Left ventricle myocardium inferior (tissue), 1 donor: ENCODE results near the gene BRWD1. TPM values are rescaled to one million over a fixed set of nuclear protein-coding genes. Genes with fewer than 3 reads are reported as not detected.

ENCODE experiments used
- DNase-seq: peaks from one replicate; pipeline ENCODE4 v3.0.0-alpha.2; 2020
- H3K27ac ChIP-seq: fragments of 200-600 bp; replicated peaks from 2 replicates; pipeline ENCODE4 v1.8.0; 2021
- H3K27me3 ChIP-seq: fragments of 200-600 bp; 2 replicates; pipeline ENCODE4 v1.8.0; 2021; ENCODE audit warnings: low read depth
- H3K36me3 ChIP-seq: fragments of 200-600 bp; 2 replicates; pipeline ENCODE4 v1.8.0; 2021
- H3K4me1 ChIP-seq: fragments of 200-600 bp; 2 replicates; pipeline ENCODE4 v1.8.0; 2021
- H3K4me3 ChIP-seq: fragments of 200-600 bp; 2 replicates; pipeline ENCODE4 v1.8.0; 2021; ENCODE audit warnings: mild to moderate bottlenecking, moderate library complexity
- H3K9me3 ChIP-seq: fragments of 200-600 bp; replicated peaks from 2 replicates; pipeline ENCODE4 v1.8.0; 2021
- CTCF ChIP-seq: fragments of 200-600 bp; IDR thresholded peaks from 2 replicates; pipeline ENCODE4 v1.8.0; 2021; ENCODE audit warnings: antibody characterized with exemption, mild to moderate bottlenecking, borderline replicate concordance
- intact Hi-C: fragments of 100-400 bp; cut with micrococcal nuclease; formaldehyde crosslinking; loops from one replicate; pipeline ENCODE4 v1.11.0; 2022
- total RNA-seq: library from RNA; stranded (reverse); fragmentation: NEBNext Ultra II Directional; extraction: Animal tissue kit (Norgen Biotek cat#: 25700); gene quantifications from one replicate; pipeline ENCODE4 v1.2.1, GENCODE V29; 2021
- donor health status: DM: no; HTN: yes; CAD: no; lungs with severe emphysema.

BRWD1 gene
- total RNA-seq, 1 donor from 2014 or later, result 34.9 TPM

DNA sequence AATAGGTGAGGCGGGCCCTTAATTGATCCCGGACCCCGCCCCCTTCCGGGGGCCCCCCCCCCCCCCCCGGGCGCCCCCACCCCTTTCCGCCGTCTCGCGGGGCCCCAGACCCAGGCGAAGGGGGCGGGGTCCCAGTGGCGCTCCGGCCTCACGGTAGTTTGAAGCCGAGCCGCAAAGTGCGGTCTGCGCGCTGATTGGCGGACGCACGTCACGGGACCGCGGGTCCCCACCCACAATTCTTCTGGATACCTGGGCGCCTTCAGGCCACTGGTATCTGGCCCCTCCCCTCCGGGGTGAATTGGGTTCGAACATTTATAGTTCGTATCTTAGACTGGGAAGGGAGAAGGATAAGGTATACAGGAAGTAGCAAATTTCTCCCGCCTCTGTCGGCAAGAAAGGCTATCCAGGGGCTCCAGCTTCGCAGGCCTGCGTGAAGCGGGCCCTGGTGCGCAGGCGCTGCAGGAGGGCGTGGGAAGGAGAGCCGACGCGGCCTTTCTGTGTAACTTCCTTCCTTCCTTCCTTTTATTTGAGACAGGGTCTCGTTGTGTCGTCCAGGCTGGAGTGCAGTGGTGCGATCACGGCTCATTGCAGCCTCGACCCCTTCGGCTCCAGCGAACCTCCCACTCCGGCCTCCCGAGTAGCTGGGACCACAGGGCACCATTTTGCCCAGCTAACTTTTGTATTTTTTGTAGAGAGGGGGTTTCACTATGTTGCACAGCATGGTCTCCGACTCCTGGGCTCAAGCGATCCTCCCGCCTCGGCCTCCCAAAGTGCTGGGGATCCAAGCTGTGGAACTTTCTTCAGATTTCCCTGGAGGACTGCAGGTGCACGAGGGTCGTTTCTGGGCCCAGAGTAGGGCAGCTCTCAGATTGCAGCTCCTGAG is 36.0 kb upstream of the BRWD1 start:
- no peak for TF ChIP-seq CTCF
- DNase-seq, result peak; percentile 96
- H3K9me3 ChIP-seq, result peaks cover 7% of the 10 kb centered on the region
- H3K36me3 ChIP-seq, result peaks cover 3% of the 10 kb centered on the region
- H3K27ac ChIP-seq, result peak overlapping the region; percentile 97
- intact Hi-C loops, result no loop called here
- H3K27me3 ChIP-seq, result no peaks in the 10 kb centered on the region
- H3K4me1 ChIP-seq, result peaks cover 49% of the 10 kb centered on the region
- peak overlapping the region; percentile 93 for H3K4me3 ChIP-seq

GRCh38 chr21:39348355-39349210 is 35.2 kb upstream of the BRWD1 start, which contains the start of gene HMGN1:
Gene HMGN1 (minus strand): TSS chr21:39349088. CDS start chr21:39348917, 171 bp downstream.
- peak; percentile 81 for DNase-seq
- Histone ChIP-seq H3K4me1 (peaks cover 53% of the 10 kb centered on the region), H3K36me3 (peaks cover 10% of the 10 kb centered on the region), H3K27ac (peak within 1 kb of the TSS; percentile 97), H3K9me3 (peaks cover 7% of the 10 kb centered on the region), H3K4me3 (peak within 1 kb of the TSS; percentile 93), H3K27me3 (no peaks in the 10 kb centered on the region)
- TF ChIP-seq CTCF, result no peak
- intact Hi-C loops, result no loop called here

- TF ChIP-seq CTCF, result no peak
- Histone ChIP-seq H3K4me1 (peaks cover 57% of the 10 kb centered on the region), H3K4me3 (peak overlapping the region; percentile 93), H3K27me3 (no peaks in the 10 kb centered on the region), H3K27ac (peak overlapping the region; percentile 97), H3K9me3 (peaks cover 1% of the 10 kb centered on the region), H3K36me3 (peaks cover 16% of the 10 kb centered on the region)
- intact Hi-C loops, result no loop called here
- DNase-seq, result no peak
These were observed 34.6 kb upstream of the BRWD1 start for GRCh38 chr21:39348040-39348354.

- no peaks in the 10 kb centered on the region for H3K27me3 ChIP-seq
- H3K4me1 ChIP-seq, result peaks cover 57% of the 10 kb centered on the region
- H3K9me3 ChIP-seq, result no peaks in the 10 kb centered on the region
- H3K4me3 ChIP-seq, result peak overlapping the region; percentile 93
- DNase-seq, result no peak
- peak overlapping the region; percentile 97 for H3K27ac ChIP-seq
- no peak for TF ChIP-seq CTCF
- H3K36me3 ChIP-seq, result peaks cover 17% of the 10 kb centered on the region
- intact Hi-C loops, result no loop called here
These were observed 34.1 kb upstream of the BRWD1 start for GRCh38 chr21:39347537-39347936.

GRCh38 chr21:39346671-39347331 is 33.4 kb upstream of the BRWD1 start:
- no peak for DNase-seq
- H3K36me3 ChIP-seq, result peaks cover 22% of the 10 kb centered on the region
- H3K9me3 ChIP-seq, result no peaks in the 10 kb centered on the region
- no peak for TF ChIP-seq CTCF
- H3K4me3 ChIP-seq, result peak overlapping the region; percentile 93
- H3K27ac ChIP-seq, result peak overlapping the region; percentile 97
- intact Hi-C loops, result no loop called here
- H3K4me1 ChIP-seq, result peaks cover 57% of the 10 kb centered on the region
- H3K27me3 ChIP-seq, result no peaks in the 10 kb centered on the region
